Neural progenitor cell (in vitro differentiated cells): Measurements from ENCODE around the gene NDUFAF2. TPM values are rescaled to one million over a fixed set of nuclear protein-coding genes. Genes with fewer than 3 reads are reported as not detected.
A peak's percentile ranks its signal among the peaks of the same experiment; 100 is the strongest.

Experiments used
- DNase-seq: peaks from one replicate; pipeline ENCODE4 v3.0.0-alpha.2; 2016; ENCODE audit warnings: low spot score
- H2AFZ ChIP-seq: fragments of 200-600 bp; sonication (generic); replicated peaks from 2 replicates; pipeline ENCODE4 v1.6.1; 2016; ENCODE audit warnings: antibody characterized with exemption
- H3F3A ChIP-seq: fragments of 200-600 bp; sonication (generic); 2 replicates; pipeline ENCODE4 v1.6.1; 2016; ENCODE audit warnings: antibody characterized with exemption, low read depth
- H3K27ac ChIP-seq: fragments of 200-600 bp; sonication (generic); 2 replicates; pipeline ENCODE4 v1.5.1; 2016; ENCODE audit warnings: mild to moderate bottlenecking
- H3K27me3 ChIP-seq: fragments of 200-600 bp; sonication (generic); 2 replicates; pipeline ENCODE4 v1.6.1; 2016; ENCODE audit warnings: mild to moderate bottlenecking, moderate library complexity
- H3K36me3 ChIP-seq: fragments of 200-600 bp; sonication (generic); 2 replicates; pipeline ENCODE4 v1.5.1; 2016
- H3K4me1 ChIP-seq: fragments of 200-600 bp; sonication (generic); 2 replicates; pipeline ENCODE4 v1.6.1; 2016; ENCODE audit warnings: mixed run types
- H3K4me2 ChIP-seq: fragments of 200-600 bp; sonication (generic); 2 replicates; pipeline ENCODE4 v1.6.1; 2016
- H3K4me3 ChIP-seq: fragments of 200-600 bp; sonication (generic); 2 replicates; pipeline ENCODE4 v1.5.1; 2016
- H3K79me2 ChIP-seq: fragments of 200-600 bp; sonication (generic); 2 replicates; pipeline ENCODE4 v1.6.1; 2016; ENCODE audit warnings: low read depth
- H3K9ac ChIP-seq: fragments of 200-600 bp; sonication (generic); 2 replicates; pipeline ENCODE4 v1.6.1; 2016
- H3K9me3 ChIP-seq: fragments of 200-600 bp; sonication (generic); 2 replicates; pipeline ENCODE4 v1.5.1; 2016; ENCODE audit warnings: low read depth
- H4K20me1 ChIP-seq: fragments of 200-600 bp; sonication (generic); 2 replicates; pipeline ENCODE4 v1.6.1; 2016; ENCODE audit warnings: low read depth
- H3K27ac Mint-ChIP-seq: 3 replicates; pipeline ENCODE4 v1.8.0; 2021; ENCODE audit warnings: mixed read lengths
- H3K27me3 Mint-ChIP-seq: 2 replicates; pipeline ENCODE4 v1.8.0; 2022; ENCODE audit warnings: low read depth, mild to moderate bottlenecking, inconsistent platforms, moderate library complexity, mixed read lengths; ENCODE audit not compliant: insufficient read depth
- H3K36me3 Mint-ChIP-seq: 3 replicates; pipeline ENCODE4 v1.8.0; 2021; ENCODE audit warnings: mixed read lengths
- H3K4me1 Mint-ChIP-seq: 3 replicates; pipeline ENCODE4 v1.8.0; 2021; ENCODE audit warnings: mixed read lengths
- H3K4me3 Mint-ChIP-seq: 3 replicates; pipeline ENCODE4 v1.8.0; 2021; ENCODE audit warnings: mild to moderate bottlenecking, moderate library complexity, mixed read lengths
- H3K9me3 Mint-ChIP-seq: 3 replicates; pipeline ENCODE4 v1.8.0; 2020; ENCODE audit warnings: mixed read lengths
- CTCF ChIP-seq: fragments of 200-600 bp; sonication (generic); IDR thresholded peaks from 2 replicates; pipeline ENCODE4 v1.5.1; 2017; ENCODE audit warnings: antibody characterized with exemption, mild to moderate bottlenecking
- EZH2 ChIP-seq: fragments of 200-600 bp; sonication (generic); IDR thresholded peaks from 2 replicates; pipeline ENCODE4 v1.6.1; 2017; ENCODE audit warnings: antibody characterized with exemption, mild to moderate bottlenecking, moderate library complexity
- EZH2phosphoT487 ChIP-seq: fragments of 200-600 bp; sonication (generic); IDR thresholded peaks from 2 replicates; pipeline ENCODE4 v1.6.1; 2017; ENCODE audit warnings: antibody characterized with exemption
- total RNA-seq: library from RNA; depleted of rRNA; stranded (reverse); fragments of >200 nt; gene quantifications from 2 replicates; pipeline ENCODE4 v1.2.3, GENCODE V29; 2015; ENCODE audit warnings: low replicate concordance

Gene NDUFAF2
- total RNA-seq, 1 donor from 2014 or later = 42.1 TPM

GRCh38 chr5:61163905-61164304, 218.9 kb downstream of the NDUFAF2 start:
- Histone ChIP-seq H3K9ac (no peak overlapping the region), H4K20me1 (no peaks in the 10 kb centered on the region), H2AFZ (no peak overlapping the region), H3K27me3 (no peaks in the 10 kb centered on the region), H3K79me2 (peaks cover 63% of the 10 kb centered on the region), H3K4me3 (peak overlapping the region; percentile 77), H3K4me2 (peak overlapping the region; percentile 96), H3K27ac (no peak overlapping the region), H3K9me3 (no peaks in the 10 kb centered on the region), H3K4me1 (peaks cover 18% of the 10 kb centered on the region), H3F3A (no peaks in the 10 kb centered on the region), H3K36me3 (peaks cover 10% of the 10 kb centered on the region)
- H3K36me3 Mint-ChIP-seq = peaks cover 15% of the 10 kb centered on the region
- peak overlapping the region; percentile 96 for H3K4me3 Mint-ChIP-seq
- TF ChIP-seq EZH2phosphoT487 (no peak), CTCF (no peak), EZH2 (no peak)
- H3K4me1 Mint-ChIP-seq = peaks cover 21% of the 10 kb centered on the region
- no peak overlapping the region for H3K27ac Mint-ChIP-seq
- no peak for DNase-seq
- peaks cover 6% of the 10 kb centered on the region for H3K9me3 Mint-ChIP-seq
- peaks cover 3% of the 10 kb centered on the region for H3K27me3 Mint-ChIP-seq

DNA sequence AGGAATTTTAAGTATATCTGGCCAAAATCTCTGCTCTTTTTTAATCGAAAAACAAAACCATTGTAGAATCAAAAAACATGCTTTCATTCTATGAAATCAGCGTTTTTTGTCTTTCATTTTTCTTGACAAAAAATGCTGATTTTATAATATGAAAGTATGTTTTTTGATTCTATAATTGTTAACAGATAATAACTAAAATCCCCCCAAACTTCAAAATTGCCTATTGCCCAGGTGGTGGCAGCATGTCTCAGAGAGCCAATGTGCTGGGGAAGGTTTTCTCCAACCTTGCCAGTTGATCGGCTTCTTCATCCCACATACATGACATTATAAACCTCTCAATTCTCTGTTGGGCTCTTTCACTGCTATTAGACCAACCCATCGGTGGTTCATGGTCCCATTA, 222.4 kb downstream of the NDUFAF2 start:
- Histone ChIP-seq H3K9me3 (no peaks in the 10 kb centered on the region), H3K4me3 (no peak overlapping the region), H2AFZ (no peak overlapping the region), H3K27ac (no peak overlapping the region), H3K4me2 (no peak overlapping the region), H4K20me1 (no peaks in the 10 kb centered on the region), H3F3A (no peaks in the 10 kb centered on the region), H3K27me3 (no peaks in the 10 kb centered on the region), H3K79me2 (peaks cover 31% of the 10 kb centered on the region), H3K4me1 (peaks cover 8% of the 10 kb centered on the region), H3K36me3 (no peaks in the 10 kb centered on the region), H3K9ac (no peak overlapping the region)
- peak; percentile 33 for TF ChIP-seq CTCF
- TF ChIP-seq EZH2 = no peak
- Mint-ChIP-seq H3K4me1 (peaks cover 13% of the 10 kb centered on the region), H3K36me3 (peaks cover 6% of the 10 kb centered on the region), H3K9me3 (peaks cover 6% of the 10 kb centered on the region), H3K27me3 (no peaks in the 10 kb centered on the region), H3K4me3 (no peak overlapping the region), H3K27ac (no peak overlapping the region)
- DNase-seq = no peak

GRCh38 chr5:61168951-61169350, 223.9 kb downstream of the NDUFAF2 start:
- Mint-ChIP-seq H3K9me3 (peaks cover 5% of the 10 kb centered on the region), H3K4me1 (peaks cover 3% of the 10 kb centered on the region), H3K27me3 (peaks cover 2% of the 10 kb centered on the region), H3K36me3 (peaks cover 6% of the 10 kb centered on the region), H3K4me3 (no peak overlapping the region), H3K27ac (no peak overlapping the region)
- H3K9me3 ChIP-seq = no peaks in the 10 kb centered on the region
- H2AFZ ChIP-seq = no peak overlapping the region
- no peak for DNase-seq
- no peak for TF ChIP-seq EZH2
- no peak for TF ChIP-seq EZH2phosphoT487
- no peak for TF ChIP-seq CTCF
- H3K4me3 ChIP-seq = no peak overlapping the region
- no peaks in the 10 kb centered on the region for H3K36me3 ChIP-seq
- no peaks in the 10 kb centered on the region for H3K27me3 ChIP-seq
- peaks cover 15% of the 10 kb centered on the region for H3K79me2 ChIP-seq
- no peak overlapping the region for H3K9ac ChIP-seq
- H3K27ac ChIP-seq = no peak overlapping the region
- no peaks in the 10 kb centered on the region for H3K4me1 ChIP-seq
- no peaks in the 10 kb centered on the region for H3F3A ChIP-seq
- H4K20me1 ChIP-seq = no peaks in the 10 kb centered on the region
- no peak overlapping the region for H3K4me2 ChIP-seq
